ENCODE measurements around the gene NQO2. TPM values are rescaled to one million over a fixed set of nuclear protein-coding genes. Genes with fewer than 3 reads are reported as not detected.
"Not testable (repeated sequence)": the region's sequence is repeated elsewhere in the genome, so short reads cannot be mapped to it uniquely, and the experiment has no call there.

The NQO2 gene
- total RNA-seq, 1 donor from 2014 or later, result 45.8 TPM

GRCh38 chr6:3017304-3017703, 17.6 kb downstream of the NQO2 start:
- peaks cover 3% of the 10 kb centered on the region for H3K9me3 Mint-ChIP-seq (ENCODE audit: low read depth)
- no peak overlapping the region for H3K27ac Mint-ChIP-seq
- TF ChIP-seq, protein P1, sequence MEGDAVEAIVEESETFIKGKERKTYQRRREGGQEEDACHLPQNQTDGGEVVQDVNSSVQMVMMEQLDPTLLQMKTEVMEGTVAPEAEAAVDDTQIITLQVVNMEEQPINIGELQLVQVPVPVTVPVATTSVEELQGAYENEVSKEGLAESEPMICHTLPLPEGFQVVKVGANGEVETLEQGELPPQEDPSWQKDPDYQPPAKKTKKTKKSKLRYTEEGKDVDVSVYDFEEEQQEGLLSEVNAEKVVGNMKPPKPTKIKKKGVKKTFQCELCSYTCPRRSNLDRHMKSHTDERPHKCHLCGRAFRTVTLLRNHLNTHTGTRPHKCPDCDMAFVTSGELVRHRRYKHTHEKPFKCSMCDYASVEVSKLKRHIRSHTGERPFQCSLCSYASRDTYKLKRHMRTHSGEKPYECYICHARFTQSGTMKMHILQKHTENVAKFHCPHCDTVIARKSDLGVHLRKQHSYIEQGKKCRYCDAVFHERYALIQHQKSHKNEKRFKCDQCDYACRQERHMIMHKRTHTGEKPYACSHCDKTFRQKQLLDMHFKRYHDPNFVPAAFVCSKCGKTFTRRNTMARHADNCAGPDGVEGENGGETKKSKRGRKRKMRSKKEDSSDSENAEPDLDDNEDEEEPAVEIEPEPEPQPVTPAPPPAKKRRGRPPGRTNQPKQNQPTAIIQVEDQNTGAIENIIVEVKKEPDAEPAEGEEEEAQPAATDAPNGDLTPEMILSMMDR (IDR thresholded peaks at IDR 0.05; ENCODE audit: unreplicated experiment), result no peak
- H3K36me3 Mint-ChIP-seq (ENCODE audit: insufficient read depth), result peaks cover 42% of the 10 kb centered on the region
- no peak for DNase-seq (ENCODE audit: low spot score, unreplicated experiment)
- no peaks in the 10 kb centered on the region for H3K27me3 Mint-ChIP-seq
- no peak overlapping the region for H3K4me3 Mint-ChIP-seq (ENCODE audit: low read depth)
- H3K4me1 Mint-ChIP-seq (ENCODE audit: low read depth), result no peaks in the 10 kb centered on the region

DNA sequence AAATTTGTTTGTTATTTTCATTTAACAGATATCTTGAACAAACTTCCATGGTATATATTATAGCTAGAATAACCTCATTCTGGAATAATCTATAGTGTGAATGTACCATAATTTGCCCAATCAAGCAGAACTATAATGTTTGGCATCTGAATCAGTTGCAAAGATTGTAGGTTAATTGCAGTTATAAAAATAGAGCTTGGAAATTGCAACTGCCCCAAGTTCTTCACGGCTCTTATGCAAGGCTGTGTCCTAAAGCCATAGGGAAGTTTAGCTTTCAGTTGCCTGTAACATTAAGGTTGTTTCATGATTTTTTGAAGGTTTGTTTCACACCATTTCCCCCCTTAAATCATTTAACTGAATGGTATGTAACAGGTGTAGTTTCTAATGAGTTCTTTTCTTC, 19.4 kb downstream of the NQO2 start:
- Mint-ChIP-seq H3K27me3 (no peaks in the 10 kb centered on the region), H3K4me3 (ENCODE audit: low read depth) (no peak overlapping the region), H3K9me3 (ENCODE audit: low read depth) (peaks cover 8% of the 10 kb centered on the region), H3K4me1 (ENCODE audit: low read depth) (peaks cover 4% of the 10 kb centered on the region), H3K36me3 (ENCODE audit: insufficient read depth) (peaks cover 44% of the 10 kb centered on the region), H3K27ac (no peak overlapping the region)
- TF ChIP-seq, protein P1 (IDR thresholded peaks at IDR 0.05; ENCODE audit: unreplicated experiment), result no peak
- no peak for DNase-seq (ENCODE audit: low spot score, unreplicated experiment)

DNA sequence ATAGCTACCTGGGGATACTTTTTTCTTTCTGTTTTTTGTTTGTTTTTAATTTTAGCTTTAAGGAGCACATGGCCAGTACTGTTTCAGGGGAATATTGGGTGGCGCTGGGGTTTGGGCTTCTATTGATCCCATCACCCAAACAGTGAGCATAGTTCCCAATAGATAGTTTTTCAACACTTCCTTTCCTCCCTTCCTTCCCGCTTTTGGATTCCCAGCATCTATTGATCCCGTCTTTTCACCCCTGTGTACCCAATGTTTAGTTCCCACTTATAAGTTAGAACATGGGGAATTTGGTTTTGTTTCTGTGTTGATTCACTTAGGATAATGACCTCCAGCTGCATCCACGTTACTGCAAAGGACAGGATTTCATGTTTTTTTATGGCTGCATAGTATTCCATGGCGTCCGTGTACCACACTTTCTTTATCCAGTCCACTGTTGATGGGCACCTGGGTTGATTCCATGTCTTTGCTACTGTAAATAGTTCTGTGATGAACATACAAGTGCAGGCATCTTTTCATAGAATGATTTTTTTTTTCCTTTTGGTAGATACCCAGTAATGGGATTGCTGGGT, 20.1 kb downstream of the NQO2 start:
- peaks cover 5% of the 10 kb centered on the region for H3K4me1 Mint-ChIP-seq (ENCODE audit: low read depth)

DNA sequence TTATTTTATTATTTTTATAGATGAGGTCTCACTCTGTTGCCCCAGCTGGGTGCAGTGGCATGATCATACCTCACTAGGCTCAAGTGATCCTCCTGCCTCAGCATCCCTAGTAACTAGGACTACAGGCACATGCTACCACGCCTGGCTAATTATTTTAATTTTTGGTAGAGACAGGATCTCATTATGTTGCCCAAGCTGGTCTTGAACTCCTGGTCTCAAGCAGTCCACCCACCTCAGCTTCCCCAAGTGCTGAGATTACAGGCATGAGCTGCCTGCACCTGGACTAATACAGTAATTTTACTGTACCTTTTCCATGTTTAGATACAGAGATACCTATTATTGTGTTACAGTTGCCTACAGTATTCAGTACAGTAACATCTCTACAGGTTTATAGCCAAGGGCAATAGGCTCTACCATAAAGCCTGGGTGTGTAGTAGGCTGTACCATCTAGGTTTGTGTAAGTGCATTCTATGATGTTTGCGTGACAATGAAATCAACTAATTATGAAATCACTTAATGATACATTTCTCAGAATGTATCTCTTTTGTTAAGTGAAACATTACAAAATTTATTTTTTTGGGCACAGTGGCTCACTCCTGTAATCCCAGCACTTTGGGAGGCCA, 21.4 kb downstream of the NQO2 start:
- H3K4me1 Mint-ChIP-seq (ENCODE audit: low read depth); H3K4me3 Mint-ChIP-seq (ENCODE audit: low read depth); H3K9me3 Mint-ChIP-seq (ENCODE audit: low read depth); H3K27ac Mint-ChIP-seq; H3K27me3 Mint-ChIP-seq; DNase-seq (ENCODE audit: low spot score, unreplicated experiment): not testable (repeated sequence)
- peaks cover 33% of the 10 kb centered on the region for H3K36me3 Mint-ChIP-seq (ENCODE audit: insufficient read depth)

More for the DNA sequence above, 20.1 kb downstream of the NQO2 start:
- Mint-ChIP-seq H3K4me3 (ENCODE audit: low read depth) (no peak overlapping the region), H3K36me3 (ENCODE audit: insufficient read depth) (peaks cover 41% of the 10 kb centered on the region), H3K27me3 (no peaks in the 10 kb centered on the region), H3K27ac (no peak overlapping the region), H3K9me3 (ENCODE audit: low read depth) (peaks cover 8% of the 10 kb centered on the region)
- no peak for DNase-seq (ENCODE audit: low spot score, unreplicated experiment)
- TF ChIP-seq, protein P1 (IDR thresholded peaks at IDR 0.05; ENCODE audit: unreplicated experiment), result no peak

- Mint-ChIP-seq H3K4me3 (ENCODE audit: low read depth) (no peak overlapping the region), H3K27ac (peak overlapping the region; percentile 33), H3K36me3 (ENCODE audit: insufficient read depth) (peaks cover 28% of the 10 kb centered on the region), H3K9me3 (ENCODE audit: low read depth) (peaks cover 8% of the 10 kb centered on the region), H3K4me1 (ENCODE audit: low read depth) (peaks cover 5% of the 10 kb centered on the region), H3K27me3 (no peaks in the 10 kb centered on the region)
- DNase-seq (ENCODE audit: low spot score, unreplicated experiment), result no peak
- TF ChIP-seq, protein P1 (IDR thresholded peaks at IDR 0.05; ENCODE audit: unreplicated experiment), result no peak
These were observed 23.3 kb downstream of the NQO2 start for GRCh38 chr6:3022765-3023662.
